Vagina (tissue), 2 donors: ENCODE data around the gene MAGI3. TPM values are rescaled to one million over a fixed set of nuclear protein-coding genes. Genes with fewer than 3 reads are reported as not detected.

Experiments used
- DNase-seq, 2 donors: peaks; one replicate each; pipeline ENCODE4 v3.0.0-alpha.2; 2017; ENCODE audit errors: extremely low spot score in 2 of 2
- H3K27ac ChIP-seq: fragments of 200-600 bp; sonication (generic); one replicate; pipeline ENCODE4 v1.5.1; 2019
- H3K27me3 ChIP-seq: fragments of 200-600 bp; sonication (generic); one replicate; pipeline ENCODE4 v1.5.1; 2019
- H3K36me3 ChIP-seq, 2 donors: fragments of 200-600 bp; sonication (generic); one replicate each; pipeline ENCODE4 v1.5.1; 2017 to 2019
- H3K4me1 ChIP-seq: fragments of 200-600 bp; sonication (generic); one replicate; pipeline ENCODE4 v1.5.1; 2019
- H3K4me3 ChIP-seq, 2 donors: fragments of 200-600 bp; sonication (generic); 1 replicate in 1 of 2; 2 replicates in 1 of 2; pipeline ENCODE4 v1.5.1; 2016 to 2019
- H3K9me3 ChIP-seq: fragments of 200-600 bp; sonication (generic); one replicate; pipeline ENCODE4 v1.5.1; 2019
- POLR2A ChIP-seq, 2 donors: fragments of 450-650 bp; IDR thresholded peaks; one replicate each; pipeline ENCODE4 v1.6.1; 2017; ENCODE audit warnings: antibody characterized with exemption in 2 of 2, mild to moderate bottlenecking in 2 of 2, moderate library complexity in 2 of 2
- POLR2AphosphoS5 ChIP-seq, 2 donors: sonication (generic); formaldehyde crosslinking; IDR thresholded peaks; one replicate each; pipeline ENCODE4 v1.9.0; 2017; ENCODE audit warnings: antibody characterized with exemption in 2 of 2, mild to moderate bottlenecking in 2 of 2, low read depth in 1 of 2; ENCODE audit not compliant: insufficient read depth in 1 of 2
- intact Hi-C: fragments of 100-400 bp; cut with DNase I; formaldehyde crosslinking; loops from one replicate; pipeline ENCODE4 v1.15.1; 2023
- total RNA-seq: library from RNA; depleted of rRNA; stranded (reverse); fragments of >200 nt; gene quantifications from one replicate; pipeline ENCODE4 v1.2.3, GENCODE V29; 2016
- TF ChIP-seq, protein P1 (sequence below), 3 experiments: fragments of 450-650 bp in 2 of 3; fragments of 200-600 bp in 1 of 3; sonication (generic) in 1 of 3; IDR thresholded peaks; one replicate each; pipeline ENCODE4 v1.5.1; 2017 to 2019; ENCODE audit warnings: antibody characterized with exemption in 3 of 3, mild to moderate bottlenecking in 2 of 3, moderate library complexity in 2 of 3

MAGI3 gene
- total RNA-seq, 1 donor from 2014 or later: 18.4 TPM

GRCh38 chr1:113416496-113416895, 26.2 kb downstream of the MAGI3 start:
- Histone ChIP-seq H3K9me3 (no peaks in the 10 kb centered on the region), H3K4me3 (no peak overlapping the region)
- TF ChIP-seq POLR2A (IDR thresholded peaks at IDR 0.05) (no peak), POLR2AphosphoS5 (IDR thresholded peaks at IDR 0.05; ENCODE audit: insufficient read depth in 1 of 2, low read depth in 1 of 2) (no peak)
- TF ChIP-seq, protein P1, sequence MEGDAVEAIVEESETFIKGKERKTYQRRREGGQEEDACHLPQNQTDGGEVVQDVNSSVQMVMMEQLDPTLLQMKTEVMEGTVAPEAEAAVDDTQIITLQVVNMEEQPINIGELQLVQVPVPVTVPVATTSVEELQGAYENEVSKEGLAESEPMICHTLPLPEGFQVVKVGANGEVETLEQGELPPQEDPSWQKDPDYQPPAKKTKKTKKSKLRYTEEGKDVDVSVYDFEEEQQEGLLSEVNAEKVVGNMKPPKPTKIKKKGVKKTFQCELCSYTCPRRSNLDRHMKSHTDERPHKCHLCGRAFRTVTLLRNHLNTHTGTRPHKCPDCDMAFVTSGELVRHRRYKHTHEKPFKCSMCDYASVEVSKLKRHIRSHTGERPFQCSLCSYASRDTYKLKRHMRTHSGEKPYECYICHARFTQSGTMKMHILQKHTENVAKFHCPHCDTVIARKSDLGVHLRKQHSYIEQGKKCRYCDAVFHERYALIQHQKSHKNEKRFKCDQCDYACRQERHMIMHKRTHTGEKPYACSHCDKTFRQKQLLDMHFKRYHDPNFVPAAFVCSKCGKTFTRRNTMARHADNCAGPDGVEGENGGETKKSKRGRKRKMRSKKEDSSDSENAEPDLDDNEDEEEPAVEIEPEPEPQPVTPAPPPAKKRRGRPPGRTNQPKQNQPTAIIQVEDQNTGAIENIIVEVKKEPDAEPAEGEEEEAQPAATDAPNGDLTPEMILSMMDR (IDR thresholded peaks at IDR 0.05): no peak

GRCh38 chr1:113422315-113423068, 32.2 kb downstream of the MAGI3 start:
- Histone ChIP-seq H3K36me3 (no peaks in the 10 kb centered on the region), H3K27ac (no peak overlapping the region), H3K4me3 (no peak overlapping the region), H3K9me3 (no peaks in the 10 kb centered on the region), H3K4me1 (peaks cover 4% of the 10 kb centered on the region), H3K27me3 (no peaks in the 10 kb centered on the region)
- no peak for DNase-seq
- intact Hi-C loops: no loop called here
- TF ChIP-seq POLR2AphosphoS5 (IDR thresholded peaks at IDR 0.05; ENCODE audit: insufficient read depth in 1 of 2, low read depth in 1 of 2): no peak
- TF ChIP-seq, protein P1 (IDR thresholded peaks at IDR 0.05): no peak
- no peak for TF ChIP-seq POLR2A (IDR thresholded peaks at IDR 0.05)

More at GRCh38 chr1:113416496-113416895, 26.2 kb downstream of the MAGI3 start:
- peaks cover 4% of the 10 kb centered on the region for H3K4me1 ChIP-seq
- H3K27ac ChIP-seq: no peak overlapping the region
- H3K27me3 ChIP-seq: no peaks in the 10 kb centered on the region
- no peaks in the 10 kb centered on the region for H3K36me3 ChIP-seq
- DNase-seq: no peak
- intact Hi-C loops: no loop called here

DNA sequence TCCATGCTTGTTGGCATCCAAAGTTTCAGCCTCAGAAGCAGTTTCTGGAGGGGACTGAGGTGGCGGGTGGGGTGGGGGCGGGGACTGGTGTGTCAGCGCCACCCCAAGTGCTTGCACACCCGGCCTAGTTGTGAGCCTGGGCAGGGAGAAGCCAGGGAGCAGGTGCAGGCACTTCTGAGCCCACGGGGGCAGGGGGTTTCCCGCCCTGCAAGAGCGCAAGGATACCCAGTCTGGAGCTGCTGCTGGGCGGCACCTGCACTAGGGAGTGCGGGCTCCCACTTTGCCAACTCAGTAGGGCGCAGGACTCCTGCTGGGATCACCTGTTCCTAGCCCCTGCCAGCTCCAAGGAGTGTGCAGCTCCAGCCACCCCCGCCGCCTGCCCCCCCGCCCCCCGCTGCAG, 33.5 kb downstream of the MAGI3 start:
- H3K4me3 ChIP-seq: no peak overlapping the region
- no peaks in the 10 kb centered on the region for H3K36me3 ChIP-seq
- TF ChIP-seq POLR2A (IDR thresholded peaks at IDR 0.05): no peak
- TF ChIP-seq, protein P1 (IDR thresholded peaks at IDR 0.05): no peak
- TF ChIP-seq POLR2AphosphoS5 (IDR thresholded peaks at IDR 0.05; ENCODE audit: insufficient read depth in 1 of 2, low read depth in 1 of 2): no peak
- no peaks in the 10 kb centered on the region for H3K27me3 ChIP-seq
- intact Hi-C loops: no loop called here
- H3K4me1 ChIP-seq: peaks cover 7% of the 10 kb centered on the region
- no peaks in the 10 kb centered on the region for H3K9me3 ChIP-seq
- H3K27ac ChIP-seq: no peak overlapping the region
- DNase-seq: no peak

- intact Hi-C loops: no loop called here
- no peaks in the 10 kb centered on the region for H3K36me3 ChIP-seq
- no peak overlapping the region for H3K27ac ChIP-seq
- no peak for TF ChIP-seq POLR2AphosphoS5 (IDR thresholded peaks at IDR 0.05; ENCODE audit: insufficient read depth in 1 of 2, low read depth in 1 of 2)
- no peak for TF ChIP-seq POLR2A (IDR thresholded peaks at IDR 0.05)
- TF ChIP-seq, protein P1 (IDR thresholded peaks at IDR 0.05): no peak
- H3K27me3 ChIP-seq: no peaks in the 10 kb centered on the region
- H3K4me3 ChIP-seq: no peak overlapping the region
- no peaks in the 10 kb centered on the region for H3K9me3 ChIP-seq
- peaks cover 28% of the 10 kb centered on the region for H3K4me1 ChIP-seq
- no peak for DNase-seq
Observed at GRCh38 chr1:113429461-113430153, 39.3 kb downstream of the MAGI3 start.

- intact Hi-C loops: no loop called here
- peaks cover 28% of the 10 kb centered on the region for H3K4me1 ChIP-seq
- no peak overlapping the region for H3K4me3 ChIP-seq
Observed at GRCh38 chr1:113433184-113433583, 42.9 kb downstream of the MAGI3 start.

More at GRCh38 chr1:113433184-113433583, 42.9 kb downstream of the MAGI3 start:
- Histone ChIP-seq H3K27ac (no peak overlapping the region), H3K9me3 (no peaks in the 10 kb centered on the region), H3K27me3 (no peaks in the 10 kb centered on the region), H3K36me3 (no peaks in the 10 kb centered on the region)
- no peak for TF ChIP-seq POLR2A (IDR thresholded peaks at IDR 0.05)
- TF ChIP-seq, protein P1 (IDR thresholded peaks at IDR 0.05): no peak
- no peak for TF ChIP-seq POLR2AphosphoS5 (IDR thresholded peaks at IDR 0.05; ENCODE audit: insufficient read depth in 1 of 2, low read depth in 1 of 2)
- DNase-seq: no peak
